H1 (cell line): ENCODE data around the gene DOCK3. TPM values are rescaled to one million over a fixed set of nuclear protein-coding genes. Genes with fewer than 3 reads are reported as not detected.

Source experiments
- CTCF ChIA-PET: fragments of 300-600 bp; sonication (Branson Sonifier 250); formaldehyde crosslinking; loops from one replicate; lab custom pipeline; 2021; ENCODE audit not compliant: partially characterized antibody; lab: Charles Lee
- POLR2A ChIA-PET: fragments of 300-600 bp; sonication (Branson Sonifier 250); formaldehyde crosslinking; loops from one replicate; lab custom pipeline; 2021; ENCODE audit warnings: inconsistent platforms; ENCODE audit not compliant: partially characterized antibody; lab: Charles Lee
- DNase-seq, 2 experiments: peaks; one replicate each; pipeline versions ENCODE4 v3.0.0 to v3.0.0-alpha.2; 2010 to 2022; ENCODE audit warnings: low spot score in 2 of 2, low read depth in 1 of 2, mixed read lengths in 1 of 2
- FAIRE-seq: peaks from 2 replicates; lab custom pipeline; 2011; peaks lifted over from hg19 to GRCh38; lab: Jason Lieb, UNC
- H2AFZ ChIP-seq: 2 replicates; pipeline ENCODE4 v1.8.1; 2012; ENCODE audit warnings: low read length, inconsistent platforms
- H2AK5ac ChIP-seq: 2 replicates; pipeline ENCODE4 v1.6.1; 2013; ENCODE audit warnings: low read depth, low read length
- H2BK120ac ChIP-seq: replicated peaks from 2 replicates; pipeline ENCODE3; 2013; ENCODE audit warnings: low read depth, low read length, inconsistent platforms
- H2BK12ac ChIP-seq: 2 replicates; pipeline ENCODE4 v1.6.1; 2013; ENCODE audit warnings: low read depth, low read length
- H2BK15ac ChIP-seq: 2 replicates; pipeline ENCODE4 v1.6.1; 2013; ENCODE audit warnings: low read length
- H2BK20ac ChIP-seq: 2 replicates; pipeline ENCODE4 v1.6.1; 2013; ENCODE audit warnings: low read length
- H2BK5ac ChIP-seq: 2 replicates; pipeline ENCODE4 v1.6.1; 2013; ENCODE audit warnings: low read depth, low read length
- H3K14ac ChIP-seq: 2 replicates; pipeline ENCODE4 v1.6.1; 2013; ENCODE audit warnings: inconsistent platforms; ENCODE audit not compliant: insufficient read length
- H3K18ac ChIP-seq: 2 replicates; pipeline ENCODE4 v1.6.1; 2013; ENCODE audit warnings: low read length; ENCODE audit errors: extremely low read depth
- H3K23ac ChIP-seq: 2 replicates; pipeline ENCODE4 v1.6.1; 2013; ENCODE audit warnings: inconsistent platforms; ENCODE audit not compliant: insufficient read length
- H3K23me2 ChIP-seq: 2 replicates; pipeline ENCODE4 v1.6.1; 2013; ENCODE audit warnings: low read depth, low read length
- H3K27ac ChIP-seq: 2 replicates; pipeline ENCODE4 v1.6.1; 2011; ENCODE audit warnings: low read depth, low read length, inconsistent platforms
- H3K27me3 ChIP-seq, 4 experiments: replicated peaks in 1 of 4; 1 replicate in 1 of 4; 2 replicates in 3 of 4; pipeline versions ENCODE4 v1.6.1 to v1.8.1; 2011 to 2013; ENCODE audit warnings: low read length in 3 of 4, mild to moderate bottlenecking in 3 of 4, inconsistent platforms in 2 of 4, mixed read lengths in 2 of 4, moderate library complexity in 1 of 4; ENCODE audit not compliant: control insufficient read depth in 3 of 4, insufficient read depth in 3 of 4; ENCODE audit errors: extremely low read depth in 1 of 4
- H3K36me3 ChIP-seq, 4 experiments: 2 replicates each; pipeline versions ENCODE4 v1.6.1 to v1.8.1; 2011 to 2013; ENCODE audit warnings: mild to moderate bottlenecking in 4 of 4, low read length in 3 of 4, moderate library complexity in 2 of 4, control low read depth in 1 of 4, inconsistent platforms in 1 of 4; ENCODE audit not compliant: insufficient read depth in 4 of 4, control insufficient read depth in 2 of 4
- H3K4ac ChIP-seq: replicated peaks from 2 replicates; pipeline ENCODE3; 2013; ENCODE audit warnings: low read length, low read depth, mixed read lengths, inconsistent platforms; ENCODE audit not compliant: insufficient read length
- H3K4me1 ChIP-seq, 4 experiments: replicated peaks in 1 of 4; 1 replicate in 1 of 4; 2 replicates in 3 of 4; pipeline versions ENCODE4 v1.6.1 to v1.8.1; 2011 to 2013; ENCODE audit warnings: low read length in 3 of 4, inconsistent platforms in 2 of 4, mixed read lengths in 1 of 4; ENCODE audit not compliant: insufficient read depth in 4 of 4, control insufficient read depth in 3 of 4
- H3K4me2 ChIP-seq, 2 experiments: 2 replicates each; pipeline versions ENCODE4 v1.6.1 to v1.8.1; 2011 to 2013; ENCODE audit warnings: low read depth in 2 of 2, low read length in 2 of 2, control low read depth in 1 of 2, inconsistent platforms in 1 of 2, mild to moderate bottlenecking in 1 of 2; ENCODE audit not compliant: insufficient read depth in 1 of 2
- H3K4me3 ChIP-seq, 4 experiments: fragments of 200-600, 300-600 bp in 1 of 4; sonication (generic), shearing (Covaris generic), sonication (Bioruptor Twin) in 1 of 4; 2 replicates each; pipeline versions ENCODE4 v1.5.1 to v1.8.1; 2011 to 2016; ENCODE audit warnings: low read length in 4 of 4, low read depth in 3 of 4, control low read depth in 2 of 4, inconsistent platforms in 2 of 4, mild to moderate bottlenecking in 2 of 4, mixed read lengths in 1 of 4, moderate library complexity in 1 of 4; ENCODE audit not compliant: insufficient read depth in 2 of 4; ENCODE audit errors: extremely low read depth in 1 of 4
- H3K56ac ChIP-seq: replicated peaks from 2 replicates; pipeline ENCODE3; 2013; ENCODE audit warnings: low read depth, mild to moderate bottlenecking, mixed read lengths, low read length, inconsistent platforms; ENCODE audit not compliant: insufficient read length
- H3K79me1 ChIP-seq: 2 replicates; pipeline ENCODE4 v1.6.1; 2013; ENCODE audit warnings: low read depth, low read length, control low read depth
- H3K79me2 ChIP-seq, 2 experiments: 2 replicates each; pipeline versions ENCODE4 v1.6.1 to v1.8.1; 2012 to 2013; ENCODE audit warnings: low read length in 2 of 2, mild to moderate bottlenecking in 2 of 2, inconsistent platforms in 1 of 2; ENCODE audit not compliant: insufficient read depth in 2 of 2, control insufficient read depth in 1 of 2
- H3K9ac ChIP-seq, 4 experiments: replicated peaks in 1 of 4; 1 replicate in 1 of 4; 2 replicates in 3 of 4; pipeline versions ENCODE4 v1.6.1 to v1.8.1; 2011 to 2013; ENCODE audit warnings: low read depth in 3 of 4, low read length in 3 of 4, control low read depth in 2 of 4, mild to moderate bottlenecking in 2 of 4, moderate library complexity in 2 of 4, inconsistent platforms in 1 of 4; ENCODE audit errors: extremely low read depth in 1 of 4
- H3K9me3 ChIP-seq, 2 experiments: 2 replicates each; pipeline versions ENCODE4 v1.6.1 to v1.8.1; 2012 to 2013; ENCODE audit warnings: mild to moderate bottlenecking in 2 of 2, moderate library complexity in 2 of 2, control low read depth in 1 of 2, inconsistent platforms in 1 of 2, low read depth in 1 of 2, low read length in 1 of 2, mixed read lengths in 1 of 2; ENCODE audit not compliant: insufficient read depth in 2 of 2
- H4K20me1 ChIP-seq, 2 experiments: replicated peaks in 1 of 2; 2 replicates each; pipeline versions ENCODE3 to v1.8.1; 2011 to 2013; ENCODE audit warnings: inconsistent platforms in 2 of 2, low read length in 2 of 2, mild to moderate bottlenecking in 1 of 2; ENCODE audit not compliant: insufficient read depth in 2 of 2, control insufficient read depth in 1 of 2
- H4K5ac ChIP-seq: 2 replicates; pipeline ENCODE4 v1.6.1; 2013; ENCODE audit warnings: low read length, low read depth, mixed read lengths, inconsistent platforms; ENCODE audit not compliant: insufficient read length
- H4K8ac ChIP-seq: 2 replicates; pipeline ENCODE4 v1.8.0; 2013; ENCODE audit warnings: mild to moderate bottlenecking, moderate library complexity, low read length, inconsistent platforms; ENCODE audit not compliant: insufficient read depth; ENCODE audit errors: extremely low read depth
- H4K91ac ChIP-seq: replicated peaks from 2 replicates; pipeline ENCODE3; 2013; ENCODE audit warnings: low read length, mixed read lengths, inconsistent platforms; ENCODE audit not compliant: insufficient read length
- BACH1 ChIP-seq: IDR thresholded peaks from 2 replicates; pipeline ENCODE4 v1.6.1; 2012; ENCODE audit warnings: low read length, improper control_type of control experiment
- EGR1 ChIP-seq: IDR thresholded peaks from 2 replicates; pipeline ENCODE4 v1.6.1; 2011; ENCODE audit warnings: low read depth, low read length, borderline replicate concordance
- JUND ChIP-seq: IDR thresholded peaks from 2 replicates; pipeline ENCODE4 v1.6.1; 2011; ENCODE audit warnings: mild to moderate bottlenecking, improper control_type of control experiment, low read length
- KDM1A ChIP-seq: fragments of 200-600, 300-600 bp; sonication (generic); IDR thresholded peaks from 2 replicates; pipeline ENCODE4 v1.7.1; 2016; ENCODE audit warnings: mild to moderate bottlenecking, low read length, borderline replicate concordance
- KDM5A ChIP-seq: fragments of 200-600 bp; IDR thresholded peaks from 2 replicates; pipeline ENCODE4 v1.7.1; 2012; ENCODE audit warnings: mild to moderate bottlenecking, low read length, inconsistent platforms, mixed read lengths
- NANOG ChIP-seq: IDR thresholded peaks from 2 replicates; pipeline ENCODE4 v1.6.1; 2011; ENCODE audit warnings: low read length, low read depth, mild to moderate bottlenecking, inconsistent platforms; ENCODE audit not compliant: insufficient read depth, poor library complexity, severe bottlenecking
- TAF7 ChIP-seq: optimal IDR thresholded peaks from 2 replicates; pipeline ENCODE3; 2011; ENCODE audit warnings: low read depth, mild to moderate bottlenecking, inconsistent platforms, low read length, moderate library complexity, borderline replicate concordance
- TBP ChIP-seq: IDR thresholded peaks from 2 replicates; pipeline ENCODE4 v1.6.1; 2011; ENCODE audit warnings: low read depth, low read length, improper control_type of control experiment
- WGBS, 2 experiments: shearing (Covaris generic) in 1 of 2; methylation state at CpG; one replicate each; pipeline versions ENCODE4 v1.1.6 to v1.1.7; 2013 to 2015; ENCODE audit warnings: low lambda C conversion rate in 2 of 2, mixed read lengths in 2 of 2, inconsistent platforms in 1 of 2, low coverage in 1 of 2, missing lambda C conversion rate in 1 of 2; ENCODE audit not compliant: insufficient replicate concordance in 2 of 2, insufficient coverage in 1 of 2, insufficient read length in 1 of 2; ENCODE audit errors: extremely low coverage in 1 of 2, missing lambda C conversion rate in 1 of 2; 5-methylcytosine and 5-hydroxymethylcytosine counted together
- polyA plus RNA-seq, 7 experiments: library from polyadenylated mRNA; depleted of rRNA in 3 of 7; stranded (reverse) in 5 of 7; unstranded in 2 of 7; fragments of >200 nt in 5 of 7; fragments of 200-250 nt in 2 of 7; gene quantifications; 1 replicate in 5 of 7; 2 replicates in 1 of 7; 4 replicates in 1 of 7; pipeline versions ENCODE4 v1.2.1 to v1.2.3, GENCODE V29; 2011 to 2013; ENCODE audit warnings: missing spikeins in 2 of 7, mixed read lengths in 2 of 7
- total RNA-seq: library from RNA; stranded (reverse); fragmentation: NEBNext Ultra II Directional; extraction: Animal tissue kit (Norgen Biotek cat#: 25700); gene quantifications from 2 replicates; pipeline ENCODE4 v1.2.1, GENCODE V29; 2021

Gene DOCK3
- total and polyA plus RNA-seq, 2 of the 8 experiments (the other 6 are each of a cell fraction or from before 2014, with no cell fraction given): 2.7 to 5.0 TPM

DNA sequence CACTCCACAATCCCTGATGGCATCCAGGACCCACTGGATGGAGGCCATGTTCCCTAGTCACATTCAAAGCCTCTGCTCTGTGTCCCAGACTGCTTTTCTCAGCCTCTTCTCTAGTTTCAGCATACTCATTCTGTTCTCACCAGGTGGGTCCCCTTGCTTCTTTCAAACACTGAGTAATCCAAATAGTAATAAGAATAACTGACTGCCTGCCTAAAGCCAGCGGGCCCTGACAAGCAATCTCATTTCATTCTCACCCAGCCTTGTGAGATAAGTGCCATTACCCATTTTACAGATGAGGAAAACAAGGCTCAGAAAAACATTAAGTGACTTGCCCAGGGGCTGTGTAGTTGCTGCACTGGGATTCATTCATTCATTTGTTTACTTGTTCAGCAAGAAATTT, 32.3 kb upstream of the DOCK3 start:
- no peak overlapping the region for H3K9ac ChIP-seq
- H2BK120ac ChIP-seq: no peak overlapping the region
- H3K79me1 ChIP-seq: peaks cover 10% of the 10 kb centered on the region; the same call in 1 of the 2 replicates
- ChIA-PET POLR2A (no interaction called here), CTCF (interaction anchor here (1.0 to 63.8 kb wide), 4 partner anchors 8 to 330 kb away, joined by 3 to 1262 read pairs (median 633); partner anchors contain the start of genes CISH, DOCK3 and MAPKAPK3)
- H4K20me1 ChIP-seq: peaks cover 3 to 12% of the 10 kb centered on the region in 2 experiments
- H3K4me1 ChIP-seq: peaks cover 1 to 6% (median 3%) of the 10 kb centered on the region in 4 experiments; a peak in 4 of 7 replicates
- no peak for FAIRE-seq
- DNase-seq: no peak
- H2AFZ ChIP-seq: no peak overlapping the region
- H3K4me3 ChIP-seq: no peak overlapping the region
- no peaks in the 10 kb centered on the region for H3K9me3 ChIP-seq
- no peak overlapping the region for H4K5ac ChIP-seq
- H2BK12ac ChIP-seq: no peak overlapping the region
- H2AK5ac ChIP-seq: no peak overlapping the region
- H3K23ac ChIP-seq: no peak overlapping the region
- H3K4ac ChIP-seq: no peak overlapping the region
- H3K27me3 ChIP-seq: no peaks in the 10 kb centered on the region
- no peaks in the 10 kb centered on the region for H3K23me2 ChIP-seq
- H2BK20ac ChIP-seq: no peak overlapping the region
- H3K79me2 ChIP-seq: peaks cover 0 to 3% of the 10 kb centered on the region in 2 experiments; a peak in 1 of 4 replicates
- H2BK15ac ChIP-seq: no peak overlapping the region
- no peak overlapping the region for H3K14ac ChIP-seq
- no peak overlapping the region for H3K18ac ChIP-seq
- peaks cover 0 to 22% (median 3%) of the 10 kb centered on the region in 4 experiments; a peak in 4 of 8 replicates for H3K36me3 ChIP-seq
- H4K8ac ChIP-seq: no peak overlapping the region
- 87% methylated on average over 1 of the region's 1 CpG; no CpG with 5 or more reads in 1 of the 2 experiments for whole genome bisulfite sequencing, 2 experiments
- H2BK5ac ChIP-seq: no peak overlapping the region
- H4K91ac ChIP-seq: no peak overlapping the region
- TF ChIP-seq TAF7 (no peak), NANOG (no peak), TBP (no peak), BACH1 (no peak), JUND (no peak), KDM1A (peak; percentile 68; the same call in 1 of the 2 replicates), EGR1 (no peak), KDM5A (no peak)
- no peak overlapping the region for H3K56ac ChIP-seq
- no peak overlapping the region; a peak in 2 of 4 replicates for H3K4me2 ChIP-seq
- no peak overlapping the region for H3K27ac ChIP-seq
